Choroid plexus epithelial cell (primary cell): ENCODE measurements around the gene SYAP1.

Experiments used
- DNase-seq: peaks from one replicate; pipeline ENCODE4 v3.0.0-alpha.2; 2010; ENCODE audit warnings: low read depth
- H3K4me3 ChIP-seq: 2 replicates; pipeline ENCODE4 v1.5.1; 2011; ENCODE audit warnings: low read depth, mild to moderate bottlenecking, control low read depth, low read length, moderate library complexity
- CTCF ChIP-seq: conservative IDR thresholded peaks from 2 replicates; pipeline ENCODE4 v1.5.1; 2011; ENCODE audit warnings: low read depth, mild to moderate bottlenecking, control low read depth, inconsistent platforms, low read length, moderate library complexity

Gene SYAP1, protein sequence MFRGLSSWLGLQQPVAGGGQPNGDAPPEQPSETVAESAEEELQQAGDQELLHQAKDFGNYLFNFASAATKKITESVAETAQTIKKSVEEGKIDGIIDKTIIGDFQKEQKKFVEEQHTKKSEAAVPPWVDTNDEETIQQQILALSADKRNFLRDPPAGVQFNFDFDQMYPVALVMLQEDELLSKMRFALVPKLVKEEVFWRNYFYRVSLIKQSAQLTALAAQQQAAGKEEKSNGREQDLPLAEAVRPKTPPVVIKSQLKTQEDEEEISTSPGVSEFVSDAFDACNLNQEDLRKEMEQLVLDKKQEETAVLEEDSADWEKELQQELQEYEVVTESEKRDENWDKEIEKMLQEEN

DNA sequence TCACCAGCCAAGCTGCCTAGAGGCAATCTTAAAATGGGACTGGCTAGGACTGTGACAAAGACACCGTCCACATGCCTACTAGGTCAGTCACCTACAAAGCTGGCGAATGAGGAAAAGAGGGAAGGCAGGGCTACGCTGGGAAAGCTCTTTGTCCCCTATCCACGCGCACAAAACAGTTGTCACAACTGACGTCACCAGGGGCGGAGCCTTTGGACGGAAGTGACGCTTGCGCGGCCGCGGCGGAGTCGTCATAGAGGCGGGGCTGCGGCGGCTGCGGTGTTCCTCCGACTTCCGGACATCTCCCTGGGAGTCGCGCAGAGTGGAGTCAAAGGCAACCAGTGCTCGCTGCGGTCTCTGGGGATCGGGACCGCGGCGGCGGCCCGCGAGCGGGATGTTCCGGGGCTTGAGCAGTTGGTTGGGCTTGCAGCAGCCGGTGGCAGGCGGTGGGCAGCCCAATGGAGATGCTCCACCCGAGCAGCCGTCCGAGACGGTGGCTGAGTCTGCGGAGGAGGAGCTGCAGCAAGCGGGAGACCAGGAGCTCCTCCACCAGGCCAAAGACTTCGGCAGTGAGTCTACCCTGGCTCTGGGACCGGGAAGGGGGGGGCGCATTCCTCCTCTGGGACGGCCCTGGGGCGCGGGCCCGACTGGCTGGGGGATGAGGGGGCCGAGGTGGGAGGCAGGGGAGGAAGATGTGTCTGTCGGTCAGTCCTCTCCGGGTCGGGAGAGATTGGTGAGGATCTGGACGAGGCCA is at the start of gene SYAP1:
Gene SYAP1 (plus strand): TSS at position 279 of the 751 bp plus-strand sequence. CDS start 113 bp downstream, at position 392.
- H3K4me3 ChIP-seq = peak within 1 kb of the TSS; percentile 76

DNA sequence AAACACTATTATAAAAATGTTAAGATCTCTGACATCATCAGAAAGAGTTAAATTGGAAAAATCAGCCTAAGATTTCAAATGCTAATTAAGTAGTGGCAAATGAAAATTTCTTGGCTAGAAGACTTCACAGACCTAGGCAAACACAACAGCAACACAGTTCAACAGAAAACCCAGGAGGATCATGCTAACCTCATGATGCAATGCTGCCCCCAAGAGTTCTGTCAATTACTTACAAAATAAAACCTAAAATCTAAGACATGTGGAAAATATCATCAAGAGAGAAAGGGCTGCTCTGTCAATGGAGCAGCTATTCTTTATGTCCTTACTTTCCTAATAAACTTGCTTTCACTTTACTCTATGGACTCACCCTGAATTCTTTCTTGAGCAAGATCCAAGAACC is 48.4 kb upstream of the SYAP1 start:
- peak; percentile 39 for TF ChIP-seq CTCF

More for the DNA sequence above, at the start of gene SYAP1:
- peak; percentile 95 for DNase-seq
- no peak for TF ChIP-seq CTCF

DNA sequence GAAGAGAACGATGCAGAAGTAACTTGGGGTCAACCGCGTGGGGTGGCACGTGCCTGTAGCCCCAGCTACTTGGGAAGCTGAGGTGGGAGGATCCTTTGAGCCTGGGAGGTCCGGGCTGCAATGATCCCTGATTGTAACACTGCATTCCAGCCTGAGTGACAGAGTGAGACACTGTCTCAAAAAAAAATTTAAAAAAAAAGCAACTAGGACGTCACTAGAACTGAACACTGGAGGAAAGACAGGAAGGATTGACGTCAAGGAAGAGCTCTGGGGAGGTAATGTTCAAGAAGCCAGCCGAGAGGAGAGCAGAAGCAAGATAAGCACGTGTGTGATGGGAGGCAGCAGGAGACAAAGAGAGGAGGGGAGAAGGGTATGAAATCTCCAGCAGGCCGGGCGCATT is 40.7 kb upstream of the SYAP1 start:
- H3K4me3 ChIP-seq = no peak overlapping the region
- DNase-seq = peak; percentile 31
- TF ChIP-seq CTCF = no peak

More for the DNA sequence above, 48.4 kb upstream of the SYAP1 start:
- no peak overlapping the region for H3K4me3 ChIP-seq
- peak; percentile 77 for DNase-seq

- no peak overlapping the region for H3K4me3 ChIP-seq
- DNase-seq = no peak
- no peak for TF ChIP-seq CTCF
These were observed 36.3 kb upstream of the SYAP1 start for GRCh38 chrX:16683007-16683664.

DNA sequence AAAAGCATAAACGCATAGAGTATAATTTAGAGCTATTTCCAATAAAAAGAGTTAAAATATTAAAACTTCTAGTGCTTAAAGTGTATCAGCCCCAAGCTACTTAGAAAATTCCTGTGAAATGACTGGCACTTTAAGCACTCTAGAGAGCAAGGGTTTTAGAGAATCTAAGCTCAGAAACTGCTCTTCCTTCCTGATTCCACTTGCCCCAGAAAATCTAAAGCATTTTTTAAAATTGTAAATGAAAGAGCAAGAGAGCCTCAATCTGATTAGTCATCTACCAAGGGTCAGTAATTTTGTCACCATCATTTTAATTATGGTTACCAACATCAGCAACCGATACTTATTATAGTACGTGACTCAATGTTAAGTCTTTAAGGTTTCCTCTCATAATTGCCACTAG is 31.9 kb upstream of the SYAP1 start:
- DNase-seq = no peak
- no peak for TF ChIP-seq CTCF
- no peak overlapping the region for H3K4me3 ChIP-seq

DNA sequence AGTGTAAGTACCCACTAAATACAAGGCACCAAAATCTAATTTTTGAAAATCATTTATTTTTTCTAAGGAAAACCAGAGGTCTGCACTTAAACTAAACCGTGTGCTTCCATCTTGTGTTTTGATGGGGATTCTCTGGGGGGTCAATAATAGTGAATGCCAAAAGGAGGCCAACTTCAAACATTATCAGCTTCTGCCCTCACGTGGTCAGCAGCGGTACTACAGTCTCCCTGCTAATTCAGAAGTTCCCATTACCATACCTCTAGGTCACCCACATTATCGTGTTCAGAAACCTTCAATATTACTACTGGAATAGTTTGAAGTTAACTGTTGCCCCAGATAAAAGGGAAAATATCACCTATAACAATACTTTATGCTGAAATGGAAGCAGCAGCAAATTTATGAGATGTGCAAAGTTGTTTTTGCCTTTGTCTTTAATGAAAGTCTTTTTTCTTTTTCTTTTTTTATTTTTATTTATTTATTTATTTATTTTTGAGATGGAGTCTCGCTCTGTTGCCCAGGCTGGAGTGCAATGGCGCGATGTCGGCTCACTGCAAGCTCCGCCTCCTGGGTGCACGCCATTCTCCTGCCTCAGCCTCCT is 24.2 kb upstream of the SYAP1 start:
- TF ChIP-seq CTCF = peak; percentile 78
- peak; percentile 65 for DNase-seq
- H3K4me3 ChIP-seq = no peak overlapping the region
